ENCODE results near the gene TMOD1. TPM values are rescaled to one million over a fixed set of nuclear protein-coding genes. Genes with fewer than 3 reads are reported as not detected.

Gene TMOD1
- total and polyA plus RNA-seq, 2 experiments from 2014 or later, result 0.69 to 4.5 TPM

DNA sequence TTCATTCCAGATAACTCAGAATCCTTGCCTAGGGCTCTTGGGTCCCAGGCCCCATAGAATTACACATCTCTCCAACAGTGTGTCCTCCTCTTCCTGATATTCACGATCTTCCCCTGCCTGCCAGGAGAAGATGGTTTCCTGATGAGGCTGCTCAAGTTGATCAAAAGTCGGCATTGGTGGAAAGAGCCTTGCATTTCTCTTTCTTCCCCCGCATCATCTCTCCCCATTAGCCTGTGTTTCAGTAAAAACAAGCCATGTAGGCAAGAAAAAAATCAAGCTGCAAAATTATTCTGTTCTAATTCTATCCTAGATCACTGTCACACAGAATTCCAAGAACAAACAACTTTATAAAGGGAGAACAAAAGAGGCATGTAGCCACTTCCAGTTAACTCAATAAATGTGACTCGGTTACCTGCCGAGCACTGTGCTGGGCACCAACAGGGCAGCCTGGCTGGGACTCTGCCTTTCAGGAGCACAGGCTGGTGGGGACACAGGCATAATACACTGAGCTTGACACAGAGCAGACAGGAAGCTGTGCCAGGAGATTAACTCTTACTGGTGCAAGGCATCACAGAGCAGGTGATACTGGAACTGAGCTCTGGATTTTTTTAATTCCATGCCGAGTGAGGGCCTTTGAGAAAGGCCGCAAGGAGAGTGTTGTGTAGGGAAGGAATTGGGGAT lies 25.6 kb downstream of the TMOD1 start:
- Histone ChIP-seq H3K27me3 (ENCODE audit: insufficient read depth) (no peaks in the 10 kb centered on the region), H4K20me1 (replicated peaks; ENCODE audit: insufficient read depth) (no peaks in the 10 kb centered on the region), H3K36me3 (ENCODE audit: insufficient read depth) (no peaks in the 10 kb centered on the region), H3K4me1 (ENCODE audit: insufficient read depth) (peaks cover 16% of the 10 kb centered on the region), H2AFZ (peak overlapping the region; percentile 14; the same call in 1 of the 2 replicates), H3K27ac (ENCODE audit: low read depth) (no peak overlapping the region), H3K4me3 (no peak overlapping the region), H3K9me2 (ENCODE audit: insufficient read depth) (no peaks in the 10 kb centered on the region), H3K79me2 (replicated peaks; ENCODE audit: insufficient read depth) (no peaks in the 10 kb centered on the region), H3F3A (replicated peaks; ENCODE audit: low read depth) (no peaks in the 10 kb centered on the region), H3K4me2 (peak overlapping the region; percentile 63; the same call in 1 of the 2 replicates)
- no peaks in the 10 kb centered on the region for H3K36me3 Mint-ChIP-seq (ENCODE audit: low read depth)
- no peak; the same call in 2 of the 3 replicates for ATAC-seq
- no peaks in the 10 kb centered on the region for H3K9me3 Mint-ChIP-seq
- H3K27ac Mint-ChIP-seq, result peak overlapping the region; percentile 85; the same call in 1 of the 2 replicates
- peak; percentile 16 for DNase-seq (ENCODE audit: low spot score)
- H3K4me1 Mint-ChIP-seq, result peaks cover 32% of the 10 kb centered on the region
- peaks cover 12% of the 10 kb centered on the region for H3K27me3 Mint-ChIP-seq (ENCODE audit: insufficient read depth, low read depth, poor library complexity)
- H3K4me3 Mint-ChIP-seq, result peak overlapping the region; percentile 22; the same call in 1 of the 3 replicates
- no peak for TF ChIP-seq STAT1 (IDR thresholded peaks at IDR 0.05; ENCODE audit: unreplicated experiment)
- TF ChIP-seq, protein P1, sequence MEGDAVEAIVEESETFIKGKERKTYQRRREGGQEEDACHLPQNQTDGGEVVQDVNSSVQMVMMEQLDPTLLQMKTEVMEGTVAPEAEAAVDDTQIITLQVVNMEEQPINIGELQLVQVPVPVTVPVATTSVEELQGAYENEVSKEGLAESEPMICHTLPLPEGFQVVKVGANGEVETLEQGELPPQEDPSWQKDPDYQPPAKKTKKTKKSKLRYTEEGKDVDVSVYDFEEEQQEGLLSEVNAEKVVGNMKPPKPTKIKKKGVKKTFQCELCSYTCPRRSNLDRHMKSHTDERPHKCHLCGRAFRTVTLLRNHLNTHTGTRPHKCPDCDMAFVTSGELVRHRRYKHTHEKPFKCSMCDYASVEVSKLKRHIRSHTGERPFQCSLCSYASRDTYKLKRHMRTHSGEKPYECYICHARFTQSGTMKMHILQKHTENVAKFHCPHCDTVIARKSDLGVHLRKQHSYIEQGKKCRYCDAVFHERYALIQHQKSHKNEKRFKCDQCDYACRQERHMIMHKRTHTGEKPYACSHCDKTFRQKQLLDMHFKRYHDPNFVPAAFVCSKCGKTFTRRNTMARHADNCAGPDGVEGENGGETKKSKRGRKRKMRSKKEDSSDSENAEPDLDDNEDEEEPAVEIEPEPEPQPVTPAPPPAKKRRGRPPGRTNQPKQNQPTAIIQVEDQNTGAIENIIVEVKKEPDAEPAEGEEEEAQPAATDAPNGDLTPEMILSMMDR (conservative IDR thresholded peaks at IDR 0.05; ENCODE audit: low read depth in 2 of 2), result no peak
- no peak for TF ChIP-seq EZH2 (IDR thresholded peaks at IDR 0.05; ENCODE audit: low read depth, unreplicated experiment)
- TF ChIP-seq, protein P2, sequence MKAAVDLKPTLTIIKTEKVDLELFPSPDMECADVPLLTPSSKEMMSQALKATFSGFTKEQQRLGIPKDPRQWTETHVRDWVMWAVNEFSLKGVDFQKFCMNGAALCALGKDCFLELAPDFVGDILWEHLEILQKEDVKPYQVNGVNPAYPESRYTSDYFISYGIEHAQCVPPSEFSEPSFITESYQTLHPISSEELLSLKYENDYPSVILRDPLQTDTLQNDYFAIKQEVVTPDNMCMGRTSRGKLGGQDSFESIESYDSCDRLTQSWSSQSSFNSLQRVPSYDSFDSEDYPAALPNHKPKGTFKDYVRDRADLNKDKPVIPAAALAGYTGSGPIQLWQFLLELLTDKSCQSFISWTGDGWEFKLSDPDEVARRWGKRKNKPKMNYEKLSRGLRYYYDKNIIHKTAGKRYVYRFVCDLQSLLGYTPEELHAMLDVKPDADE (IDR thresholded peaks at IDR 0.05), result no peak
- TF ChIP-seq JUNB (IDR thresholded peaks at IDR 0.05; ENCODE audit: unreplicated experiment), result no peak
- no peak for TF ChIP-seq CREB1 (CRISPR knock-in tag; IDR thresholded peaks at IDR 0.05; ENCODE audit: low read depth)
- TF ChIP-seq ZNF331 (CRISPR knock-in tag; IDR thresholded peaks at IDR 0.05; ENCODE audit: low read depth), result no peak

DNA sequence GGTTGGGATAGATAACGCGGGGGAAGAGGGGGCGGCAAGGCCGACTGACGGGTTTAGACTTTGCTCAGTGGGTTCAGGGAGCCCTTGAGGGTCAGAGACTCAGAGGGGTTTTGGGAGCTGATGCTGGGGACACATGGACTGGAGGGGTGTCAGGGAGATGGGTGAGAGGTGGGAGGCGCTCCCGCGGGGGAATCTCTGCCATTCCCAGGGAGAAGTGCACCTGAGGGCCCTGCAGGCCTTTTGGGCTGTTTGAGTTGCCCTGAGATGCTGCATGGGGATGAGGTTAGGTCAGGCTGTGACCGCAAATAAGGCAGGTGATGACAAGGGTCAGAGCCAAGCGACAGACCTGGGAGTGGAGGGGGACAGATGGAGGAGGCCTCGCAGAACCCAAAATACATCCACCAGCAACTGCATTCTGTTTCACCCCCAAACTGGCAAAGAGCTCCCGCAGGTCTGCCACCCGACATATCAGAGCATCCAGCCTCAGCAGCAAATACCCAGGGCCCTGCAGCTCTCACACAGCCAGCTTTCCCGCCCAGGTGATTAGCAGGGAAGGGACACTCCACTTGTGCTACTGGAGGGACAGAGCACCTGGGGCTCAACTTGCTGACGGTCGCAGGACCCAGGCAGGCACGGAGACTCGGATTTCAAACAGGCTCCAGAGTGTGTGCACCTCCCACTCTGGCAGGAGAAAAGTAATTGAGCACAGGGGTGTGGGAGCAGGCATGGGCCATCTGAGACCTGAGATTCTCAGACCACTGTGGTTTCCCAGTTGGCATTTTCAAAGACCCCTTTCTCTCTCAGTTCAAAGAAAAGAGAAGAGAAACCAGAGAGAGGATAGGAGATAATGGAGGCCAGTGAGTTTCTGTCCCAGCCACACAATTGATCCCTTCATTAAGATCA lies 26.4 kb downstream of the TMOD1 start:
- no peaks in the 10 kb centered on the region for H3K9me3 Mint-ChIP-seq
- Histone ChIP-seq H2AFZ (peak overlapping the region; percentile 14; the same call in 1 of the 2 replicates), H3K9me2 (ENCODE audit: insufficient read depth) (no peaks in the 10 kb centered on the region), H4K20me1 (replicated peaks; ENCODE audit: insufficient read depth) (no peaks in the 10 kb centered on the region), H3K4me2 (peak overlapping the region; percentile 63), H3K27me3 (ENCODE audit: insufficient read depth) (no peaks in the 10 kb centered on the region), H3F3A (replicated peaks; ENCODE audit: low read depth) (no peaks in the 10 kb centered on the region), H3K79me2 (replicated peaks; ENCODE audit: insufficient read depth) (no peaks in the 10 kb centered on the region), H3K36me3 (ENCODE audit: insufficient read depth) (no peaks in the 10 kb centered on the region), H3K4me3 (0 out of 2 replicates have a peak overlapping the region, but pooled peaks have one; percentile 7), H3K4me1 (ENCODE audit: insufficient read depth) (peaks cover 16% of the 10 kb centered on the region), H3K27ac (ENCODE audit: low read depth) (peak overlapping the region; percentile 36)
- ATAC-seq (peak; percentile 77), DNase-seq (ENCODE audit: low spot score) (peak; percentile 58)
- H3K4me3 Mint-ChIP-seq, result peak overlapping the region; percentile 23; the same call in 2 of the 3 replicates
- H3K4me1 Mint-ChIP-seq, result peaks cover 32% of the 10 kb centered on the region
- H3K27ac Mint-ChIP-seq, result peak overlapping the region; percentile 85
- H3K36me3 Mint-ChIP-seq (ENCODE audit: low read depth), result no peaks in the 10 kb centered on the region
- peaks cover 12% of the 10 kb centered on the region for H3K27me3 Mint-ChIP-seq (ENCODE audit: insufficient read depth, low read depth, poor library complexity)
- no peak for TF ChIP-seq STAT1 (IDR thresholded peaks at IDR 0.05; ENCODE audit: unreplicated experiment)
- TF ChIP-seq JUNB (IDR thresholded peaks at IDR 0.05; ENCODE audit: unreplicated experiment), result no peak
- TF ChIP-seq ZNF331 (CRISPR knock-in tag; IDR thresholded peaks at IDR 0.05; ENCODE audit: low read depth), result no peak
- no peak for TF ChIP-seq EZH2 (IDR thresholded peaks at IDR 0.05; ENCODE audit: low read depth, unreplicated experiment)
- no peak for TF ChIP-seq ZNF114 (CRISPR knock-in tag; IDR thresholded peaks at IDR 0.05)
- TF ChIP-seq, protein P1 (conservative IDR thresholded peaks at IDR 0.05; ENCODE audit: low read depth in 2 of 2), result no peak
- TF ChIP-seq POLR2AphosphoS5 (IDR thresholded peaks at IDR 0.05; ENCODE audit: low read depth), result no peak
- no peak for TF ChIP-seq NANOG (IDR thresholded peaks at IDR 0.05; ENCODE audit: borderline replicate concordance)
- TF ChIP-seq, protein P3, sequence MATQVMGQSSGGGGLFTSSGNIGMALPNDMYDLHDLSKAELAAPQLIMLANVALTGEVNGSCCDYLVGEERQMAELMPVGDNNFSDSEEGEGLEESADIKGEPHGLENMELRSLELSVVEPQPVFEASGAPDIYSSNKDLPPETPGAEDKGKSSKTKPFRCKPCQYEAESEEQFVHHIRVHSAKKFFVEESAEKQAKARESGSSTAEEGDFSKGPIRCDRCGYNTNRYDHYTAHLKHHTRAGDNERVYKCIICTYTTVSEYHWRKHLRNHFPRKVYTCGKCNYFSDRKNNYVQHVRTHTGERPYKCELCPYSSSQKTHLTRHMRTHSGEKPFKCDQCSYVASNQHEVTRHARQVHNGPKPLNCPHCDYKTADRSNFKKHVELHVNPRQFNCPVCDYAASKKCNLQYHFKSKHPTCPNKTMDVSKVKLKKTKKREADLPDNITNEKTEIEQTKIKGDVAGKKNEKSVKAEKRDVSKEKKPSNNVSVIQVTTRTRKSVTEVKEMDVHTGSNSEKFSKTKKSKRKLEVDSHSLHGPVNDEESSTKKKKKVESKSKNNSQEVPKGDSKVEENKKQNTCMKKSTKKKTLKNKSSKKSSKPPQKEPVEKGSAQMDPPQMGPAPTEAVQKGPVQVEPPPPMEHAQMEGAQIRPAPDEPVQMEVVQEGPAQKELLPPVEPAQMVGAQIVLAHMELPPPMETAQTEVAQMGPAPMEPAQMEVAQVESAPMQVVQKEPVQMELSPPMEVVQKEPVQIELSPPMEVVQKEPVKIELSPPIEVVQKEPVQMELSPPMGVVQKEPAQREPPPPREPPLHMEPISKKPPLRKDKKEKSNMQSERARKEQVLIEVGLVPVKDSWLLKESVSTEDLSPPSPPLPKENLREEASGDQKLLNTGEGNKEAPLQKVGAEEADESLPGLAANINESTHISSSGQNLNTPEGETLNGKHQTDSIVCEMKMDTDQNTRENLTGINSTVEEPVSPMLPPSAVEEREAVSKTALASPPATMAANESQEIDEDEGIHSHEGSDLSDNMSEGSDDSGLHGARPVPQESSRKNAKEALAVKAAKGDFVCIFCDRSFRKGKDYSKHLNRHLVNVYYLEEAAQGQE (IDR thresholded peaks at IDR 0.05; ENCODE audit: unreplicated experiment), result no peak
- no peak for TF ChIP-seq CREB1 (CRISPR knock-in tag; IDR thresholded peaks at IDR 0.05; ENCODE audit: low read depth)

All from GM23338 (cell line).